ENCODE data around the gene MAGIX. TPM values are rescaled to one million over a fixed set of nuclear protein-coding genes. Genes with fewer than 3 reads are reported as not detected.

The MAGIX gene
- total RNA-seq, 1 experiment from 2014 or later: 1.2 TPM

DNA sequence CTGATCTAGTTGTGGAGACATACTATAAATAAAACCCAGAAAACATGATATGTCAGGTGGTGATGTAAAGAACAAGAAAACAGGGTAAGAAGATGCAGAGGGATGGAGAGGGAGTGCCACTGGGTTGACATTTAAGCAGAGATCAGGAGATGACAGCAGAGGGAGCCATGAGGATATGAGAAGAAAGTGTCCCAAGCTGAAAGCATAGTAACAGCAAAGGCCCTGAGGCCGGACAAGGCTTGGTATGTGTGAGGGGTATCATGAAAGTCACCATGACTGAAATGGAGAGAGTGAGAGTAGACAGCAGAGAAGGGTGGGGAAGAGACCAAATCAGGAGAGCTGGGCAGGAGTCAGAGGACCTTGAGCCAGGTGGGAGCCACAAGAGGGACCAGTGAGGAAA, 42.5 kb upstream of the MAGIX start:
- TF ChIP-seq, protein P1, sequence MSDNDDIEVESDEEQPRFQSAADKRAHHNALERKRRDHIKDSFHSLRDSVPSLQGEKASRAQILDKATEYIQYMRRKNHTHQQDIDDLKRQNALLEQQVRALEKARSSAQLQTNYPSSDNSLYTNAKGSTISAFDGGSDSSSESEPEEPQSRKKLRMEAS (CRISPR knock-in tag; IDR thresholded peaks at IDR 0.05): no peak
- TF ChIP-seq SMAD3 (CRISPR knock-in tag; IDR thresholded peaks at IDR 0.05; ENCODE audit: borderline replicate concordance): no peak
- TF ChIP-seq GTF2I (CRISPR knock-in tag; conservative IDR thresholded peaks at IDR 0.05): no peak
- TF ChIP-seq, protein P2, sequence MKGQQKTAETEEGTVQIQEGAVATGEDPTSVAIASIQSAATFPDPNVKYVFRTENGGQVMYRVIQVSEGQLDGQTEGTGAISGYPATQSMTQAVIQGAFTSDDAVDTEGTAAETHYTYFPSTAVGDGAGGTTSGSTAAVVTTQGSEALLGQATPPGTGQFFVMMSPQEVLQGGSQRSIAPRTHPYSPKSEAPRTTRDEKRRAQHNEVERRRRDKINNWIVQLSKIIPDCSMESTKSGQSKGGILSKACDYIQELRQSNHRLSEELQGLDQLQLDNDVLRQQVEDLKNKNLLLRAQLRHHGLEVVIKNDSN (CRISPR knock-in tag; IDR thresholded peaks at IDR 0.05): no peak
- TF ChIP-seq ZNF263 (CRISPR knock-in tag; IDR thresholded peaks at IDR 0.05; ENCODE audit: low read depth): no peak
- no peak for TF ChIP-seq PRRX2 (CRISPR knock-in tag; IDR thresholded peaks at IDR 0.05)
- Mint-ChIP-seq H3K9me3 (no peaks in the 10 kb centered on the region), H3K4me3 (no peak overlapping the region), H3K4me1 (peaks cover 8% of the 10 kb centered on the region), H3K27ac (no peak overlapping the region), H3K27me3 (ENCODE audit: low read depth) (no peaks in the 10 kb centered on the region), H3K36me3 (peaks cover 31% of the 10 kb centered on the region)
- ChIA-PET CTCF (interaction anchor here (1.0 kb wide), 1 partner anchor 36 kb away, joined by 3 read pairs; no protein-coding TSS in a partner anchor), POLR2A (no interaction called here)
- ATAC-seq (no peak), DNase-seq (ENCODE audit: low spot score) (no peak)

DNA sequence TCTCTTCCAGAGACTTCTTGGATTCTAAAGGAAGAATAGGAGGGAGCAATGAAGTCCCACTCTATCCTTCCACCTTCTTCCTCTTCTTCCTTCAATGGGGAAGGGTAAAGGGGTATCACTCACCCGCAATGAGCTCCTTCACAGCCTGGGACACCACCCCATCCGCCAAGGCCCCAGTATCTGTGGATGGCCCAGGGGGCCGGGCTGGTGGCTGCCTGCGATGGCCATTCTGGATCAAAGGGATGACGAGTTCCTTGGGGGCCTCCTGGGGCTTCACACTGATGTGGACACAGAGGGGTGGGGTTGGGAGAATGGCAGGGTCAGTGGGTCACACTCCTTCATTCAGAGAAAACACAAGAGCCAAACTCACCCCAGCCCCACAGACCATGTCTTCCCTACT, 40.1 kb upstream of the MAGIX start:
- H3K27ac Mint-ChIP-seq: no peak overlapping the region
- CTCF ChIA-PET: no interaction called here
- no peak for TF ChIP-seq ZNF232 (CRISPR knock-in tag; IDR thresholded peaks at IDR 0.05)
- TF ChIP-seq, protein P3, sequence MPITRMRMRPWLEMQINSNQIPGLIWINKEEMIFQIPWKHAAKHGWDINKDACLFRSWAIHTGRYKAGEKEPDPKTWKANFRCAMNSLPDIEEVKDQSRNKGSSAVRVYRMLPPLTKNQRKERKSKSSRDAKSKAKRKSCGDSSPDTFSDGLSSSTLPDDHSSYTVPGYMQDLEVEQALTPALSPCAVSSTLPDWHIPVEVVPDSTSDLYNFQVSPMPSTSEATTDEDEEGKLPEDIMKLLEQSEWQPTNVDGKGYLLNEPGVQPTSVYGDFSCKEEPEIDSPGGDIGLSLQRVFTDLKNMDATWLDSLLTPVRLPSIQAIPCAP (CRISPR knock-in tag; IDR thresholded peaks at IDR 0.05): no peak
- TF ChIP-seq, protein P4, sequence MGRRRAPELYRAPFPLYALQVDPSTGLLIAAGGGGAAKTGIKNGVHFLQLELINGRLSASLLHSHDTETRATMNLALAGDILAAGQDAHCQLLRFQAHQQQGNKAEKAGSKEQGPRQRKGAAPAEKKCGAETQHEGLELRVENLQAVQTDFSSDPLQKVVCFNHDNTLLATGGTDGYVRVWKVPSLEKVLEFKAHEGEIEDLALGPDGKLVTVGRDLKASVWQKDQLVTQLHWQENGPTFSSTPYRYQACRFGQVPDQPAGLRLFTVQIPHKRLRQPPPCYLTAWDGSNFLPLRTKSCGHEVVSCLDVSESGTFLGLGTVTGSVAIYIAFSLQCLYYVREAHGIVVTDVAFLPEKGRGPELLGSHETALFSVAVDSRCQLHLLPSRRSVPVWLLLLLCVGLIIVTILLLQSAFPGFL (CRISPR knock-in tag; IDR thresholded peaks at IDR 0.05; ENCODE audit: borderline replicate concordance): no peak
- TF ChIP-seq, protein P5, sequence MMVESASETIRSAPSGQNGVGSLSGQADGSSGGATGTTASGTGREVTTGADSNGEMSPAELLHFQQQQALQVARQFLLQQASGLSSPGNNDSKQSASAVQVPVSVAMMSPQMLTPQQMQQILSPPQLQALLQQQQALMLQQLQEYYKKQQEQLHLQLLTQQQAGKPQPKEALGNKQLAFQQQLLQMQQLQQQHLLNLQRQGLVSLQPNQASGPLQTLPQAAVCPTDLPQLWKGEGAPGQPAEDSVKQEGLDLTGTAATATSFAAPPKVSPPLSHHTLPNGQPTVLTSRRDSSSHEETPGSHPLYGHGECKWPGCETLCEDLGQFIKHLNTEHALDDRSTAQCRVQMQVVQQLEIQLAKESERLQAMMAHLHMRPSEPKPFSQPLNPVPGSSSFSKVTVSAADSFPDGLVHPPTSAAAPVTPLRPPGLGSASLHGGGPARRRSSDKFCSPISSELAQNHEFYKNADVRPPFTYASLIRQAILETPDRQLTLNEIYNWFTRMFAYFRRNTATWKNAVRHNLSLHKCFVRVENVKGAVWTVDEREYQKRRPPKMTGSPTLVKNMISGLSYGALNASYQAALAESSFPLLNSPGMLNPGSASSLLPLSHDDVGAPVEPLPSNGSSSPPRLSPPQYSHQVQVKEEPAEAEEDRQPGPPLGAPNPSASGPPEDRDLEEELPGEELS (CRISPR knock-in tag; IDR thresholded peaks at IDR 0.05): no peak
- TF ChIP-seq GABPB1 (CRISPR knock-in tag; IDR thresholded peaks at IDR 0.05): no peak
- no peak for TF ChIP-seq ZNF416 (CRISPR knock-in tag; IDR thresholded peaks at IDR 0.05)
- TF ChIP-seq, protein P6, sequence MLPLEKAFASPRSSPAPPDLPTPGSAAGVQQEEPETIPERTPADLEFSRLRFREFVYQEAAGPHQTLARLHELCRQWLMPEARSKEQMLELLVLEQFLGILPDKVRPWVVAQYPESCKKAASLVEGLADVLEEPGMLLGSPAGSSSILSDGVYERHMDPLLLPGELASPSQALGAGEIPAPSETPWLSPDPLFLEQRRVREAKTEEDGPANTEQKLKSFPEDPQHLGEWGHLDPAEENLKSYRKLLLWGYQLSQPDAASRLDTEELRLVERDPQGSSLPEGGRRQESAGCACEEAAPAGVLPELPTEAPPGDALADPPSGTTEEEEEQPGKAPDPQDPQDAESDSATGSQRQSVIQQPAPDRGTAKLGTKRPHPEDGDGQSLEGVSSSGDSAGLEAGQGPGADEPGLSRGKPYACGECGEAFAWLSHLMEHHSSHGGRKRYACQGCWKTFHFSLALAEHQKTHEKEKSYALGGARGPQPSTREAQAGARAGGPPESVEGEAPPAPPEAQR (CRISPR knock-in tag; IDR thresholded peaks at IDR 0.05): no peak
- no peak for TF ChIP-seq PRRX2 (CRISPR knock-in tag; IDR thresholded peaks at IDR 0.05)
- TF ChIP-seq, protein P7, sequence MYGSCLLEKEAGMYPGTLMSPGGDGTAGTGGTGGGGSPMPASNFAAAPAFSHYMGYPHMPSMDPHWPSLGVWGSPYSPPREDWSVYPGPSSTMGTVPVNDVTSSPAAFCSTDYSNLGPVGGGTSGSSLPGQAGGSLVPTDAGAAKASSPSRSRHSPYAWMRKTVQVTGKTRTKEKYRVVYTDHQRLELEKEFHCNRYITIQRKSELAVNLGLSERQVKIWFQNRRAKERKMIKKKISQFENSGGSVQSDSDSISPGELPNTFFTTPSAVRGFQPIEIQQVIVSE (CRISPR knock-in tag; IDR thresholded peaks at IDR 0.05; ENCODE audit: borderline replicate concordance): no peak
- no peak for TF ChIP-seq CREB1 (CRISPR knock-in tag; IDR thresholded peaks at IDR 0.05)
- TF ChIP-seq, protein P8, sequence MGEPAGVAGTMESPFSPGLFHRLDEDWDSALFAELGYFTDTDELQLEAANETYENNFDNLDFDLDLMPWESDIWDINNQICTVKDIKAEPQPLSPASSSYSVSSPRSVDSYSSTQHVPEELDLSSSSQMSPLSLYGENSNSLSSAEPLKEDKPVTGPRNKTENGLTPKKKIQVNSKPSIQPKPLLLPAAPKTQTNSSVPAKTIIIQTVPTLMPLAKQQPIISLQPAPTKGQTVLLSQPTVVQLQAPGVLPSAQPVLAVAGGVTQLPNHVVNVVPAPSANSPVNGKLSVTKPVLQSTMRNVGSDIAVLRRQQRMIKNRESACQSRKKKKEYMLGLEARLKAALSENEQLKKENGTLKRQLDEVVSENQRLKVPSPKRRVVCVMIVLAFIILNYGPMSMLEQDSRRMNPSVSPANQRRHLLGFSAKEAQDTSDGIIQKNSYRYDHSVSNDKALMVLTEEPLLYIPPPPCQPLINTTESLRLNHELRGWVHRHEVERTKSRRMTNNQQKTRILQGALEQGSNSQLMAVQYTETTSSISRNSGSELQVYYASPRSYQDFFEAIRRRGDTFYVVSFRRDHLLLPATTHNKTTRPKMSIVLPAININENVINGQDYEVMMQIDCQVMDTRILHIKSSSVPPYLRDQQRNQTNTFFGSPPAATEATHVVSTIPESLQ (CRISPR knock-in tag; IDR thresholded peaks at IDR 0.05): no peak
- no peak for TF ChIP-seq SOX15 (CRISPR knock-in tag; IDR thresholded peaks at IDR 0.05)
- TF ChIP-seq NR3C1 (CRISPR knock-in tag; conservative IDR thresholded peaks at IDR 0.05; ENCODE audit: low read depth): no peak
- TF ChIP-seq, protein P9, sequence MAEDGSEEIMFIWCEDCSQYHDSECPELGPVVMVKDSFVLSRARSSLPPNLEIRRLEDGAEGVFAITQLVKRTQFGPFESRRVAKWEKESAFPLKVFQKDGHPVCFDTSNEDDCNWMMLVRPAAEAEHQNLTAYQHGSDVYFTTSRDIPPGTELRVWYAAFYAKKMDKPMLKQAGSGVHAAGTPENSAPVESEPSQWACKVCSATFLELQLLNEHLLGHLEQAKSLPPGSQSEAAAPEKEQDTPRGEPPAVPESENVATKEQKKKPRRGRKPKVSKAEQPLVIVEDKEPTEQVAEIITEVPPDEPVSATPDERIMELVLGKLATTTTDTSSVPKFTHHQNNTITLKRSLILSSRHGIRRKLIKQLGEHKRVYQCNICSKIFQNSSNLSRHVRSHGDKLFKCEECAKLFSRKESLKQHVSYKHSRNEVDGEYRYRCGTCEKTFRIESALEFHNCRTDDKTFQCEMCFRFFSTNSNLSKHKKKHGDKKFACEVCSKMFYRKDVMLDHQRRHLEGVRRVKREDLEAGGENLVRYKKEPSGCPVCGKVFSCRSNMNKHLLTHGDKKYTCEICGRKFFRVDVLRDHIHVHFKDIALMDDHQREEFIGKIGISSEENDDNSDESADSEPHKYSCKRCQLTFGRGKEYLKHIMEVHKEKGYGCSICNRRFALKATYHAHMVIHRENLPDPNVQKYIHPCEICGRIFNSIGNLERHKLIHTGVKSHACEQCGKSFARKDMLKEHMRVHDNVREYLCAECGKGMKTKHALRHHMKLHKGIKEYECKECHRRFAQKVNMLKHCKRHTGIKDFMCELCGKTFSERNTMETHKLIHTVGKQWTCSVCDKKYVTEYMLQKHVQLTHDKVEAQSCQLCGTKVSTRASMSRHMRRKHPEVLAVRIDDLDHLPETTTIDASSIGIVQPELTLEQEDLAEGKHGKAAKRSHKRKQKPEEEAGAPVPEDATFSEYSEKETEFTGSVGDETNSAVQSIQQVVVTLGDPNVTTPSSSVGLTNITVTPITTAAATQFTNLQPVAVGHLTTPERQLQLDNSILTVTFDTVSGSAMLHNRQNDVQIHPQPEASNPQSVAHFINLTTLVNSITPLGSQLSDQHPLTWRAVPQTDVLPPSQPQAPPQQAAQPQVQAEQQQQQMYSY (CRISPR knock-in tag; IDR thresholded peaks at IDR 0.05): no peak
- no peak for TF ChIP-seq NR1H2 (CRISPR knock-in tag; IDR thresholded peaks at IDR 0.05)

More for the DNA sequence above, 40.1 kb upstream of the MAGIX start:
- DNase-seq (ENCODE audit: low spot score) (no peak), ATAC-seq (no peak)
- POLR2A ChIA-PET: no interaction called here
- Mint-ChIP-seq H3K27me3 (ENCODE audit: low read depth) (no peaks in the 10 kb centered on the region), H3K4me3 (peak overlapping the region; percentile 97), H3K36me3 (peaks cover 17% of the 10 kb centered on the region), H3K4me1 (peaks cover 8% of the 10 kb centered on the region), H3K9me3 (no peaks in the 10 kb centered on the region)
